Right atrium auricular region (tissue), 2 donors: Measurements from ENCODE around the gene CARD6. TPM values are rescaled to one million over a fixed set of nuclear protein-coding genes. Genes with fewer than 3 reads are reported as not detected.

ENCODE experiments used
- DNase-seq: peaks from one replicate; pipeline ENCODE4 v3.0.0-alpha.2; 2019; ENCODE audit warnings: low spot score
- H3K27ac ChIP-seq, 2 donors: fragments of 200-600 bp; sonication (generic); 1 replicate in 1 of 2; 2 replicates in 1 of 2; pipeline ENCODE4 v1.5.1; 2016 to 2019
- H3K27me3 ChIP-seq, 2 donors: fragments of 200-600 bp; sonication (generic); one replicate each; pipeline versions ENCODE4 v1.5.1 to v1.6.0; 2017 to 2019
- H3K36me3 ChIP-seq: fragments of 200-600 bp; sonication (generic); one replicate; pipeline ENCODE4 v1.5.1; 2016
- H3K4me1 ChIP-seq, 2 donors: fragments of 200-600 bp; sonication (generic); one replicate each; pipeline versions ENCODE4 v1.5.1 to v1.6.0; 2017 to 2019
- H3K4me3 ChIP-seq, 2 donors: fragments of 200-600 bp; sonication (generic); 1 replicate in 1 of 2; 2 replicates in 1 of 2; pipeline ENCODE4 v1.5.1; 2017 to 2019; ENCODE audit warnings: mild to moderate bottlenecking in 1 of 2, moderate library complexity in 1 of 2
- H3K9me3 ChIP-seq, 2 donors: fragments of 200-600 bp; sonication (generic); one replicate each; pipeline ENCODE4 v1.5.1; 2019
- total RNA-seq, 2 donors: library from RNA; depleted of rRNA; stranded (reverse); fragments of >200 nt; gene quantifications; one replicate each; pipeline ENCODE4 v1.1.0, GENCODE V29; 2016
- TF ChIP-seq, protein P1 (sequence below), 2 donors: fragments of 200-600 bp; sonication (generic); IDR thresholded peaks; one replicate each; pipeline ENCODE4 v1.5.1; 2019; ENCODE audit warnings: antibody characterized with exemption in 2 of 2

CARD6 gene
- total RNA-seq, 2 donors from 2014 or later: 8.0 to 10.8 TPM

DNA sequence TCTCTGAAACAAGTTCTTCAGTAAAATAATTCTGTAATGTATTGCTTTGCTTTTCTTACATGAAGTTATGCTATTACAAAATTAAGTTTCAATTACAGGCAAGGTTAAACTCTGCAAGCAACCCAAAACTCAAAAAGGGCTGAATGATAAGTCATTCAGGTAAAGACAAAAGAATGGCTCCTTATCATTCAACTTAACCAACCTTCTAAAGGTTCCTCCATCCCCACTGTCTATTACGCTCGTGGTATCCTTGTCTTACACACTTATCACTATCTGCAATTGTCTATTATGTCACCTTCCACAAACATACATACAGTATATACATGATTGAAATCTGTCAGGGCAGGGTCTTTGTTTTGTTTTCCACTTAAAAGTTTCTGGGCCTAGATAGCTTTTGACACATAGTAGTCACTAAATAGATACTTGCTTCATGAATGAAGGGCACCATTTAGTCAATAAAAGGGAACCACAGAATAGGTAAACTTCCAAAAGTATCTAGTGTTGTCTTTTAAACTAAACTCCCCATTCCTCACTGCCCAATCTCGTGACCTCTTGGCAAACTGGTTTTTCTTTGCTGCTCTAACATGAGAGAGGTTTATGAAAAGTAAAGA, 13.0 kb upstream of the CARD6 start:
- TF ChIP-seq, protein P1, sequence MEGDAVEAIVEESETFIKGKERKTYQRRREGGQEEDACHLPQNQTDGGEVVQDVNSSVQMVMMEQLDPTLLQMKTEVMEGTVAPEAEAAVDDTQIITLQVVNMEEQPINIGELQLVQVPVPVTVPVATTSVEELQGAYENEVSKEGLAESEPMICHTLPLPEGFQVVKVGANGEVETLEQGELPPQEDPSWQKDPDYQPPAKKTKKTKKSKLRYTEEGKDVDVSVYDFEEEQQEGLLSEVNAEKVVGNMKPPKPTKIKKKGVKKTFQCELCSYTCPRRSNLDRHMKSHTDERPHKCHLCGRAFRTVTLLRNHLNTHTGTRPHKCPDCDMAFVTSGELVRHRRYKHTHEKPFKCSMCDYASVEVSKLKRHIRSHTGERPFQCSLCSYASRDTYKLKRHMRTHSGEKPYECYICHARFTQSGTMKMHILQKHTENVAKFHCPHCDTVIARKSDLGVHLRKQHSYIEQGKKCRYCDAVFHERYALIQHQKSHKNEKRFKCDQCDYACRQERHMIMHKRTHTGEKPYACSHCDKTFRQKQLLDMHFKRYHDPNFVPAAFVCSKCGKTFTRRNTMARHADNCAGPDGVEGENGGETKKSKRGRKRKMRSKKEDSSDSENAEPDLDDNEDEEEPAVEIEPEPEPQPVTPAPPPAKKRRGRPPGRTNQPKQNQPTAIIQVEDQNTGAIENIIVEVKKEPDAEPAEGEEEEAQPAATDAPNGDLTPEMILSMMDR (IDR thresholded peaks at IDR 0.05): no peak
- H3K27ac ChIP-seq: no peak overlapping the region
- no peaks in the 10 kb centered on the region for H3K9me3 ChIP-seq
- H3K36me3 ChIP-seq: peaks cover 73% of the 10 kb centered on the region
- no peak overlapping the region for H3K4me3 ChIP-seq
- no peak for DNase-seq
- no peaks in the 10 kb centered on the region for H3K27me3 ChIP-seq
- H3K4me1 ChIP-seq: peaks cover 0 to 5% of the 10 kb centered on the region in 2 donors

DNA sequence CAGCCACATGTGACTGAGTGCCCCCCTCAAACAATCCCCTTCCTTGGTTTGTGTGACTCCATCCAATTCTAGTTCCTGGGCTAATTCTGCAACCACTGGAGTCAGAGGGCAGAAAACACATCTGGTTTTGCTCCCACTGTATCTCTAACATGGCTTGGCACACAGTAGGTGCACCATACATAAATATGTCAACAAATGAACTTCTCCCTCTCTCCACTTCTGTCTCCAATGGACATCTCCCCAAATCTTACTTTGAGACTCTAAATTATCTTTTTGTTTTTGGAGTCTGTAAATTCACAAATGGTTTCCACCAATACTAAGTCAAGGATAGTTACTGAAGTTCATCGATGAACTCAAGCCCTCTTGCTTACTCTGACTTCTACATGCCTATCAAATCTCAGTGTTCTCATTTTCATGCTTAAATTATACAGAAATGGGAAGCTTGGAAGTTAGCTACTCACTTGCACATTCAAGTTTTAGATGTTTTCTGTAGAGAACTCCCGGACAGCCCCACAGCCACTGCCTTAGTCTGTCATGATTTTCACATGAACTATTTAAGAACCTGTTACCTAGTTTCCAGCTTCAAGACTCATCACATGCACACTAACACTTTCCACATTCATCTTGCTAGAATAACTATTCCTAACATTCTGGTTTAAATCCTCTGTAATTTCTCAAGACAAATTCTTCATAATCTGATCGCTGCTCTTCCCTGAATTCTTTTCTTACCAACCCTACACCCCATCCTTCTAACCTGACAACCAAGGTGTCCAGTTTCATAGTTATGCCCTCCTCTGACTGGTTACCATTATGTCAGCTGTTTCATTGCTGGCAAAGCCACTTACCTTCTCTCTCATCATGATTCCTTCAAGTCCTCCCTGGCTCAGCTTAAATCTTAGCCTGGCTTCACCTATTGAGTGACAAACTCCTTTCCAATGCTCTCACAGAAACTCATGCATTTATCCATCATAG, 12.2 kb upstream of the CARD6 start:
- DNase-seq: no peak
- Histone ChIP-seq H3K4me3 (no peak overlapping the region), H3K9me3 (no peaks in the 10 kb centered on the region), H3K27me3 (no peaks in the 10 kb centered on the region), H3K36me3 (peaks cover 82% of the 10 kb centered on the region), H3K27ac (no peak overlapping the region), H3K4me1 (peaks cover 0 to 13% of the 10 kb centered on the region in 2 donors)
- TF ChIP-seq, protein P1 (IDR thresholded peaks at IDR 0.05): no peak

DNA sequence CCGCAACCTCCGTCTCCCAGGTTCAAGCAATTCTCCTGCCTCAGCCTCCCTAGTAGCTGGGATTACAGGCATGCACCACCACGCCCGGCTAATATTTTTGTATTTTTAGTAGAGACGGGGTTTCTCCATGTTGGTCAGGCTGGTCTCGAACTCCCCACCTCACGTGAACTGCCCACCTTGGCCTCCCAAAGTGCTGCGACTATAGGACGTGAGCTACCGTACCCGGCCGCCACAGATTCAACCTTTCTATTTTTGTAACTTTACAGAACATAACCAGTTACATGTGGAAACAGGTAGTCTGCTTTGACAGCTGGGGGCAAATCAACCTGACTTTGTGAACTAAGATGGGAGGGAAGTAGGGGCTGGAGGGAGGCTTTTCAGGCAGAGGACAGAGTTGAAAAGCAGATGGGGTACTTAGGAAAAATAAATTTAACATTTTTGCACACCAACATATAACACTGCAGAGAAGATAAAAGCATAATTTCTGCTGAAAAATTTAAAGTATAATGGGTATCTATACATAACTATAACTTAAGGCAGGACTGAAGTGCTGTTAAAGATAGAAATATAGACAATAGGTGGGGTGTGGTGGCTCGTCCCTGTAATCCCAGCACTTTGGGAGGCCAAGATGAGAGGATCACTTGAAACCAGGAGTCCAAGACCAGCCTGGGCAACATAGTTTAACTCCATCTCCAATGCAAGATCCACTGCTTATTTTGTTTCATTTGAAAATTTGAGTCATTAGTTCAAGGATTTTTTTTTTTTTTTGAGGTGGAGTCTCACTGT, 11.2 kb upstream of the CARD6 start:
- H3K27ac ChIP-seq: no peak overlapping the region
- H3K27me3 ChIP-seq: no peaks in the 10 kb centered on the region
- DNase-seq: no peak
- H3K4me1 ChIP-seq: peaks cover 0 to 17% of the 10 kb centered on the region in 2 donors
- no peaks in the 10 kb centered on the region for H3K9me3 ChIP-seq
- peaks cover 84% of the 10 kb centered on the region for H3K36me3 ChIP-seq
- H3K4me3 ChIP-seq: no peak overlapping the region
- TF ChIP-seq, protein P1 (IDR thresholded peaks at IDR 0.05): no peak

- Histone ChIP-seq H3K36me3 (peaks cover 77% of the 10 kb centered on the region), H3K9me3 (no peaks in the 10 kb centered on the region)
These were observed 9.6 kb upstream of the CARD6 start for GRCh38 chr5:40831346-40832210.

More at GRCh38 chr5:40831346-40832210, 9.6 kb upstream of the CARD6 start:
- no peak for DNase-seq
- Histone ChIP-seq H3K27me3 (no peaks in the 10 kb centered on the region), H3K4me1 (peaks cover 0 to 25% of the 10 kb centered on the region in 2 donors), H3K27ac (no peak overlapping the region), H3K4me3 (no peak overlapping the region)
- TF ChIP-seq, protein P1 (IDR thresholded peaks at IDR 0.05): no peak
